H1 (cell line): ENCODE results near the gene RGPD3. TPM values are rescaled to one million over a fixed set of nuclear protein-coding genes. Genes with fewer than 3 reads are reported as not detected.
"Not testable (repeated sequence)": the region's sequence is repeated elsewhere in the genome, so short reads cannot be mapped to it uniquely, and the experiment has no call there.

Experiments used
- CTCF ChIA-PET: fragments of 300-600 bp; sonication (Branson Sonifier 250); formaldehyde crosslinking; loops from one replicate; lab custom pipeline; 2021; ENCODE audit not compliant: partially characterized antibody; lab: Charles Lee
- POLR2A ChIA-PET: fragments of 300-600 bp; sonication (Branson Sonifier 250); formaldehyde crosslinking; loops from one replicate; lab custom pipeline; 2021; ENCODE audit warnings: inconsistent platforms; ENCODE audit not compliant: partially characterized antibody; lab: Charles Lee
- DNase-seq, 2 experiments: peaks; one replicate each; pipeline versions ENCODE4 v3.0.0 to v3.0.0-alpha.2; 2010 to 2022; ENCODE audit warnings: low spot score in 2 of 2, low read depth in 1 of 2, mixed read lengths in 1 of 2
- FAIRE-seq: peaks from 2 replicates; lab custom pipeline; 2011; peaks lifted over from hg19 to GRCh38; lab: Jason Lieb, UNC
- H2AFZ ChIP-seq: 2 replicates; pipeline ENCODE4 v1.8.1; 2012; ENCODE audit warnings: low read length, inconsistent platforms
- H2AK5ac ChIP-seq: 2 replicates; pipeline ENCODE4 v1.6.1; 2013; ENCODE audit warnings: low read depth, low read length
- H2BK120ac ChIP-seq: replicated peaks from 2 replicates; pipeline ENCODE3; 2013; ENCODE audit warnings: low read depth, low read length, inconsistent platforms
- H2BK12ac ChIP-seq: 2 replicates; pipeline ENCODE4 v1.6.1; 2013; ENCODE audit warnings: low read depth, low read length
- H2BK15ac ChIP-seq: 2 replicates; pipeline ENCODE4 v1.6.1; 2013; ENCODE audit warnings: low read length
- H2BK20ac ChIP-seq: 2 replicates; pipeline ENCODE4 v1.6.1; 2013; ENCODE audit warnings: low read length
- H2BK5ac ChIP-seq: 2 replicates; pipeline ENCODE4 v1.6.1; 2013; ENCODE audit warnings: low read depth, low read length
- H3K14ac ChIP-seq: 2 replicates; pipeline ENCODE4 v1.6.1; 2013; ENCODE audit warnings: inconsistent platforms; ENCODE audit not compliant: insufficient read length
- H3K18ac ChIP-seq: 2 replicates; pipeline ENCODE4 v1.6.1; 2013; ENCODE audit warnings: low read length; ENCODE audit errors: extremely low read depth
- H3K23ac ChIP-seq: 2 replicates; pipeline ENCODE4 v1.6.1; 2013; ENCODE audit warnings: inconsistent platforms; ENCODE audit not compliant: insufficient read length
- H3K23me2 ChIP-seq: 2 replicates; pipeline ENCODE4 v1.6.1; 2013; ENCODE audit warnings: low read depth, low read length
- H3K27ac ChIP-seq: 2 replicates; pipeline ENCODE4 v1.6.1; 2011; ENCODE audit warnings: low read depth, low read length, inconsistent platforms
- H3K27me3 ChIP-seq, 4 experiments: replicated peaks in 1 of 4; 1 replicate in 1 of 4; 2 replicates in 3 of 4; pipeline versions ENCODE4 v1.6.1 to v1.8.1; 2011 to 2013; ENCODE audit warnings: low read length in 3 of 4, mild to moderate bottlenecking in 3 of 4, inconsistent platforms in 2 of 4, mixed read lengths in 2 of 4, moderate library complexity in 1 of 4; ENCODE audit not compliant: control insufficient read depth in 3 of 4, insufficient read depth in 3 of 4; ENCODE audit errors: extremely low read depth in 1 of 4
- H3K36me3 ChIP-seq, 4 experiments: 2 replicates each; pipeline versions ENCODE4 v1.6.1 to v1.8.1; 2011 to 2013; ENCODE audit warnings: mild to moderate bottlenecking in 4 of 4, low read length in 3 of 4, moderate library complexity in 2 of 4, control low read depth in 1 of 4, inconsistent platforms in 1 of 4; ENCODE audit not compliant: insufficient read depth in 4 of 4, control insufficient read depth in 2 of 4
- H3K4ac ChIP-seq: replicated peaks from 2 replicates; pipeline ENCODE3; 2013; ENCODE audit warnings: low read length, low read depth, mixed read lengths, inconsistent platforms; ENCODE audit not compliant: insufficient read length
- H3K4me1 ChIP-seq, 4 experiments: replicated peaks in 1 of 4; 1 replicate in 1 of 4; 2 replicates in 3 of 4; pipeline versions ENCODE4 v1.6.1 to v1.8.1; 2011 to 2013; ENCODE audit warnings: low read length in 3 of 4, inconsistent platforms in 2 of 4, mixed read lengths in 1 of 4; ENCODE audit not compliant: insufficient read depth in 4 of 4, control insufficient read depth in 3 of 4
- H3K4me2 ChIP-seq, 2 experiments: 2 replicates each; pipeline versions ENCODE4 v1.6.1 to v1.8.1; 2011 to 2013; ENCODE audit warnings: low read depth in 2 of 2, low read length in 2 of 2, control low read depth in 1 of 2, inconsistent platforms in 1 of 2, mild to moderate bottlenecking in 1 of 2; ENCODE audit not compliant: insufficient read depth in 1 of 2
- H3K4me3 ChIP-seq, 4 experiments: fragments of 200-600, 300-600 bp in 1 of 4; sonication (generic), shearing (Covaris generic), sonication (Bioruptor Twin) in 1 of 4; 2 replicates each; pipeline versions ENCODE4 v1.5.1 to v1.8.1; 2011 to 2016; ENCODE audit warnings: low read length in 4 of 4, low read depth in 3 of 4, control low read depth in 2 of 4, inconsistent platforms in 2 of 4, mild to moderate bottlenecking in 2 of 4, mixed read lengths in 1 of 4, moderate library complexity in 1 of 4; ENCODE audit not compliant: insufficient read depth in 2 of 4; ENCODE audit errors: extremely low read depth in 1 of 4
- H3K56ac ChIP-seq: replicated peaks from 2 replicates; pipeline ENCODE3; 2013; ENCODE audit warnings: low read depth, mild to moderate bottlenecking, mixed read lengths, low read length, inconsistent platforms; ENCODE audit not compliant: insufficient read length
- H3K79me1 ChIP-seq: 2 replicates; pipeline ENCODE4 v1.6.1; 2013; ENCODE audit warnings: low read depth, low read length, control low read depth
- H3K79me2 ChIP-seq, 2 experiments: 2 replicates each; pipeline versions ENCODE4 v1.6.1 to v1.8.1; 2012 to 2013; ENCODE audit warnings: low read length in 2 of 2, mild to moderate bottlenecking in 2 of 2, inconsistent platforms in 1 of 2; ENCODE audit not compliant: insufficient read depth in 2 of 2, control insufficient read depth in 1 of 2
- H3K9ac ChIP-seq, 4 experiments: replicated peaks in 1 of 4; 1 replicate in 1 of 4; 2 replicates in 3 of 4; pipeline versions ENCODE4 v1.6.1 to v1.8.1; 2011 to 2013; ENCODE audit warnings: low read depth in 3 of 4, low read length in 3 of 4, control low read depth in 2 of 4, mild to moderate bottlenecking in 2 of 4, moderate library complexity in 2 of 4, inconsistent platforms in 1 of 4; ENCODE audit errors: extremely low read depth in 1 of 4
- H3K9me3 ChIP-seq, 2 experiments: 2 replicates each; pipeline versions ENCODE4 v1.6.1 to v1.8.1; 2012 to 2013; ENCODE audit warnings: mild to moderate bottlenecking in 2 of 2, moderate library complexity in 2 of 2, control low read depth in 1 of 2, inconsistent platforms in 1 of 2, low read depth in 1 of 2, low read length in 1 of 2, mixed read lengths in 1 of 2; ENCODE audit not compliant: insufficient read depth in 2 of 2
- H4K20me1 ChIP-seq, 2 experiments: replicated peaks in 1 of 2; 2 replicates each; pipeline versions ENCODE3 to v1.8.1; 2011 to 2013; ENCODE audit warnings: inconsistent platforms in 2 of 2, low read length in 2 of 2, mild to moderate bottlenecking in 1 of 2; ENCODE audit not compliant: insufficient read depth in 2 of 2, control insufficient read depth in 1 of 2
- H4K5ac ChIP-seq: 2 replicates; pipeline ENCODE4 v1.6.1; 2013; ENCODE audit warnings: low read length, low read depth, mixed read lengths, inconsistent platforms; ENCODE audit not compliant: insufficient read length
- H4K8ac ChIP-seq: 2 replicates; pipeline ENCODE4 v1.8.0; 2013; ENCODE audit warnings: mild to moderate bottlenecking, moderate library complexity, low read length, inconsistent platforms; ENCODE audit not compliant: insufficient read depth; ENCODE audit errors: extremely low read depth
- H4K91ac ChIP-seq: replicated peaks from 2 replicates; pipeline ENCODE3; 2013; ENCODE audit warnings: low read length, mixed read lengths, inconsistent platforms; ENCODE audit not compliant: insufficient read length
- WGBS, 2 experiments: shearing (Covaris generic) in 1 of 2; methylation state at CpG; one replicate each; pipeline versions ENCODE4 v1.1.6 to v1.1.7; 2013 to 2015; ENCODE audit warnings: low lambda C conversion rate in 2 of 2, mixed read lengths in 2 of 2, inconsistent platforms in 1 of 2, low coverage in 1 of 2, missing lambda C conversion rate in 1 of 2; ENCODE audit not compliant: insufficient replicate concordance in 2 of 2, insufficient coverage in 1 of 2, insufficient read length in 1 of 2; ENCODE audit errors: extremely low coverage in 1 of 2, missing lambda C conversion rate in 1 of 2; 5-methylcytosine and 5-hydroxymethylcytosine counted together
- polyA plus RNA-seq, 7 experiments: library from polyadenylated mRNA; depleted of rRNA in 3 of 7; stranded (reverse) in 5 of 7; unstranded in 2 of 7; fragments of >200 nt in 5 of 7; fragments of 200-250 nt in 2 of 7; gene quantifications; 1 replicate in 5 of 7; 2 replicates in 1 of 7; 4 replicates in 1 of 7; pipeline versions ENCODE4 v1.2.1 to v1.2.3, GENCODE V29; 2011 to 2013; ENCODE audit warnings: missing spikeins in 2 of 7, mixed read lengths in 2 of 7
- total RNA-seq: library from RNA; stranded (reverse); fragmentation: NEBNext Ultra II Directional; extraction: Animal tissue kit (Norgen Biotek cat#: 25700); gene quantifications from 2 replicates; pipeline ENCODE4 v1.2.1, GENCODE V29; 2021

The RGPD3 gene
- total and polyA plus RNA-seq, 2 of the 8 experiments (the other 6 are each of a cell fraction or from before 2014, with no cell fraction given): 0.08 to 0.17 TPM

DNA sequence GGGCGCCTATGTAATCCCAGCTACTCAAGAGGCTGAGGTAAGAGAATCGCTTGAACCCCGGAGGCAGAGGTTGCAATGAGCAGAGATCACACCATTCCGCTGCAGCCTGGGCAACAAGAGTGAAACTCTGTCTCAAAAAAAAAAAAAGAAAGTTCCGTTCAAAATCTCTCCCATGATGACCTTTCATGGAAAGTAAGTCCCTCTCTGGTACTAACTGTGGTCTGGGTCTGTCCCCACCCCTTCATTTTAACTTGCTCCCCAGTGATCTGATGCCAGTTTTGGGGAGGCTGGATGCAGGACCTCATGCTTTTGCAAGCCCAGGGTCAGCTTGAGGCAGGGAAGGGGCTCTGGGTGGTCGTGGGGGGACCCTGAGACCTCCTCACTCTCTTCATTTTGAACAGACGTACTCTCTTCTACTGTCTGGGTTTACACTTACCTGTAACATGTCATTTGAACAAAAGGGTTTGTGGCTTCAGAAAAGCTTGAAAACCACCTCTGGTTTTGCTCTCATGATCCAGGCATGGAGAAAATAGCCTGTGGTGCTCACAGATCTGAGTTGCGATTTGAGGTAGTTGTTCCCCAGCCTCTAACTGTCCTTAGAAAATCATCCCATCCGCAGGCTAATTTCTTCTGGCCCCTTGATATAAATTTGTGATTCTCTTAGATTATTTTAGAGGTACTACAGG lies 37.9 kb upstream of the RGPD3 start:
- H3K4me3 ChIP-seq, H3K79me2 ChIP-seq, H3K9ac ChIP-seq, FAIRE-seq, H3K9me3 ChIP-seq, H3K27ac ChIP-seq, H4K91ac ChIP-seq, CTCF ChIA-PET, H2BK15ac ChIP-seq, H3K27me3 ChIP-seq, H3K4ac ChIP-seq, H3K79me1 ChIP-seq, H4K20me1 ChIP-seq, H2BK20ac ChIP-seq, H2BK12ac ChIP-seq, H3K56ac ChIP-seq, H3K23ac ChIP-seq, H4K8ac ChIP-seq, H3K4me2 ChIP-seq, H2AK5ac ChIP-seq, DNase-seq, H2AFZ ChIP-seq, H3K14ac ChIP-seq, H3K18ac ChIP-seq, H3K36me3 ChIP-seq, H4K5ac ChIP-seq, H3K4me1 ChIP-seq, POLR2A ChIA-PET, H2BK120ac ChIP-seq, H3K23me2 ChIP-seq, H2BK5ac ChIP-seq: not testable (repeated sequence)
- 94% methylated on average over 5 of the region's 9 CpGs; no CpG with 5 or more reads in 1 of the 2 experiments for WGBS, 2 experiments

DNA sequence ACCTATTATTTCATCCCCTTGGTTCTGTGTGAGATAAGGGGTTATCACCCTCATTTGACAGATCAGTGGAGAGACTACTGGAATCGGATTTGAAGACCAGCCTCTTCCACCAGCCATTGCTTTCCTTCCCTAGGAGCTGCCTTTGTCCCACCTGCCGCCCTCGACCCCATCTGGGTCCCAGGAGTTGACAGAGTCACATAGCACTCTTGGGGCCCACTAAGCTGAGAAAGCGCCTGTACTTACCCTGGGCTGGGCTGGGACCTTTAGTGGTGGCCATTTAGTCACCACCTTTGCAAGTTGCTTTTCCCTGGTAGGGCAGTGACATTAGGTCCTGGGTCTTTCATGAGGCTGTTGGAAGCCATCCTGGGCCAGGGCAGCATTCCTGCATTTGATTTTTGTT lies 36.6 kb upstream of the RGPD3 start:
- H4K8ac ChIP-seq, H3K4me2 ChIP-seq, H2BK5ac ChIP-seq, H3K79me1 ChIP-seq, DNase-seq, POLR2A ChIA-PET, H2BK20ac ChIP-seq, H3K9ac ChIP-seq, H4K5ac ChIP-seq, CTCF ChIA-PET, FAIRE-seq, H3K27ac ChIP-seq, H3K14ac ChIP-seq, H2AFZ ChIP-seq, H3K36me3 ChIP-seq, H4K91ac ChIP-seq, H3K23ac ChIP-seq, H3K4me3 ChIP-seq, H3K4me1 ChIP-seq, H3K4ac ChIP-seq, H2BK12ac ChIP-seq, H2AK5ac ChIP-seq, H3K56ac ChIP-seq, H4K20me1 ChIP-seq, H2BK15ac ChIP-seq, H3K27me3 ChIP-seq, H3K23me2 ChIP-seq, H3K79me2 ChIP-seq, H3K9me3 ChIP-seq, H3K18ac ChIP-seq, H2BK120ac ChIP-seq: not testable (repeated sequence)
- WGBS, 2 experiments: 91% methylated on average over 4 of the region's 4 CpGs; no CpG with 5 or more reads in 1 of the 2 experiments
